ENCODE measurements around the gene C1QTNF1.

Gene C1QTNF1

GRCh38 chr17:79074649-79075445 lies 50.9 kb downstream of the C1QTNF1 start, which contains the start of gene ENGASE:
Gene ENGASE, plus strand, starts transcription at chr17:79074824. Its CDS starts 121 bp downstream, at chr17:79074945.
- no peaks in the 10 kb centered on the region for H3K9me3 ChIP-seq (ENCODE audit: control insufficient read depth, low read length)
- H3K9ac ChIP-seq, result peak within 1 kb of the TSS; percentile 46
- H3K4me2 ChIP-seq (ENCODE audit: low read length), result peak within 1 kb of the TSS; percentile 93
- H3K27me3 ChIP-seq (ENCODE audit: control insufficient read depth, insufficient read depth, low read length), result no peaks in the 10 kb centered on the region
- H3K4me1 ChIP-seq, result peaks cover 4% of the 10 kb centered on the region
- peak within 1 kb of the TSS; percentile 79 for H3K27ac ChIP-seq
- no peak for TF ChIP-seq CTCF (IDR thresholded peaks at IDR 0.05)
- H3K36me3 ChIP-seq (ENCODE audit: control insufficient read depth, insufficient read depth, low read length), result no peaks in the 10 kb centered on the region
- no peaks in the 10 kb centered on the region for H3K79me2 ChIP-seq
- peak within 1 kb of the TSS; percentile 93 for H2AFZ ChIP-seq
- H3K4me3 ChIP-seq (ENCODE audit: low read depth, low read length), result peak within 1 kb of the TSS; percentile 74

GRCh38 chr17:79075446-79075750 lies 51.4 kb downstream of the C1QTNF1 start:
- Histone ChIP-seq H3K79me2 (no peaks in the 10 kb centered on the region), H3K9me3 (ENCODE audit: control insufficient read depth, low read length) (no peaks in the 10 kb centered on the region), H3K4me1 (peaks cover 4% of the 10 kb centered on the region), H3K4me2 (ENCODE audit: low read length) (peak overlapping the region; percentile 93), H3K4me3 (ENCODE audit: low read depth, low read length) (peak overlapping the region; percentile 74), H3K9ac (peak overlapping the region; percentile 46), H3K36me3 (ENCODE audit: control insufficient read depth, insufficient read depth, low read length) (no peaks in the 10 kb centered on the region), H3K27ac (peak overlapping the region; percentile 79), H2AFZ (peak overlapping the region; percentile 93), H3K27me3 (ENCODE audit: control insufficient read depth, insufficient read depth, low read length) (no peaks in the 10 kb centered on the region)
- TF ChIP-seq CTCF (IDR thresholded peaks at IDR 0.05), result no peak

GRCh38 chr17:79075861-79076406 lies 52.0 kb downstream of the C1QTNF1 start:
- no peak overlapping the region for H3K9ac ChIP-seq
- peak overlapping the region; percentile 93 for H3K4me2 ChIP-seq (ENCODE audit: low read length)
- H3K27me3 ChIP-seq (ENCODE audit: control insufficient read depth, insufficient read depth, low read length), result no peaks in the 10 kb centered on the region
- no peak overlapping the region for H2AFZ ChIP-seq
- H3K36me3 ChIP-seq (ENCODE audit: control insufficient read depth, insufficient read depth, low read length), result no peaks in the 10 kb centered on the region
- peak overlapping the region; percentile 79 for H3K27ac ChIP-seq
- peaks cover 4% of the 10 kb centered on the region for H3K4me1 ChIP-seq
- no peaks in the 10 kb centered on the region for H3K79me2 ChIP-seq
- no peak for TF ChIP-seq CTCF (IDR thresholded peaks at IDR 0.05)
- H3K4me3 ChIP-seq (ENCODE audit: low read depth, low read length), result peak overlapping the region; percentile 74
- H3K9me3 ChIP-seq (ENCODE audit: control insufficient read depth, low read length), result no peaks in the 10 kb centered on the region

GRCh38 chr17:79077587-79077986 lies 53.6 kb downstream of the C1QTNF1 start:
- H3K9ac ChIP-seq, result no peak overlapping the region
- no peaks in the 10 kb centered on the region for H3K36me3 ChIP-seq (ENCODE audit: control insufficient read depth, insufficient read depth, low read length)
- H3K4me2 ChIP-seq (ENCODE audit: low read length), result no peak overlapping the region

More at GRCh38 chr17:79077587-79077986, 53.6 kb downstream of the C1QTNF1 start:
- peaks cover 4% of the 10 kb centered on the region for H3K4me1 ChIP-seq
- H3K27ac ChIP-seq, result no peak overlapping the region
- H3K4me3 ChIP-seq (ENCODE audit: low read depth, low read length), result no peak overlapping the region
- H3K9me3 ChIP-seq (ENCODE audit: control insufficient read depth, low read length), result no peaks in the 10 kb centered on the region
- H3K79me2 ChIP-seq, result peaks cover under 1% of the 10 kb centered on the region
- no peak for TF ChIP-seq CTCF (IDR thresholded peaks at IDR 0.05)
- no peak overlapping the region for H2AFZ ChIP-seq
- no peaks in the 10 kb centered on the region for H3K27me3 ChIP-seq (ENCODE audit: control insufficient read depth, insufficient read depth, low read length)

All from parathyroid adenoma (tissue), 2 donors.